Fibroblast of gingiva (primary cell): Measurements from ENCODE around the gene KRTAP10-11.
"Not testable (repeated sequence)": the region's sequence is repeated elsewhere in the genome, so short reads cannot be mapped to it uniquely, and the experiment has no call there.

ENCODE experiments used
- DNase-seq: peaks from one replicate; pipeline ENCODE4 v3.0.0-alpha.2; 2011; ENCODE audit warnings: low read depth

KRTAP10-11 gene

DNA sequence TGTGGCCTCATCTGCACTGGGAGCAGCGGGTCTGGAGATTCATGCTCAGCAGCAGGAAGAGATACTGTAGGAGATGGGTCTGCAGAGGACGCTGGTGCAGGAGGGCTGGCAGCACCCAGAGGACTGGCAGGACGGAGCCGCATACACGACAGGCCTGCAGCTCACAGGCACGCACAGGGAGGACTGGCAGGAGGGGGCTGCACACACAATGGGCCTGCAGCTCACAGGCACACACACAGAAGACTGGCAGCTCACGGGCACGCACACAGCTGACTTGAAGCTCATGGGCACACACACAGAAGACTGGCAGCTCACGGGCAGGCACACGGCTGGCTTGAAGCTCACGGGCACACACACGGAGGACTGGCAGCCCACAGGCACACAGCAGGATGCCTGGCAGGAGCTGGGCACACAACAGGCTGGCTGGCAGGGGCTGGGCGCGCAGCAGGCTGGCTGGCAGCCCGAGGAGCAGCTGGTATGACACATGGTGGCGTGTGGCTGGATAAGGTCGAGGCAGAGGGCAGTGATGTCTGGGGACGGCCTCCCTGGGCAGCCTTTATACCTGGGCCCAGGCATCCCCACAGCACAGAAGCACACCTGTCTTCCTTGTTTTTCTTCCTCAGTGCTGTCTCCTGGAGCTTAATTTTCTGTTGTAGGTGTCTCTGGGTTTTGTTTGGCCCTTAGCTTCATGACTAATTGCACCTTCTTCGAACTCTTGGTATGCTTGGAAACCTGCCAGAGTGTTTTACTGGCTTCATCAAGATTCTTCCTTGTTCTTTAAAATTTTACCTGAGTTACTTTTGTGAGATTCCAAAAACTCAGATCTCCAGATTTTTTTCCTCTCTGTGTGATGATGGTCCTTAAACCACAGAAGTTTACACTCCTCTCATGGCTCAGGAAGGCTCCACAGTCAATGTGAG lies 20.4 kb downstream of the KRTAP10-11 start, which contains the start of gene KRTAP12-2:
Gene KRTAP12-2, minus strand, starts transcription at position 527 of the 920 bp plus-strand sequence. Its CDS starts 41 bp downstream, at position 486.
- no peak for DNase-seq

GRCh38 chr21:44667612-44668011 lies 21.4 kb downstream of the KRTAP10-11 start:
- no peak for DNase-seq

DNA sequence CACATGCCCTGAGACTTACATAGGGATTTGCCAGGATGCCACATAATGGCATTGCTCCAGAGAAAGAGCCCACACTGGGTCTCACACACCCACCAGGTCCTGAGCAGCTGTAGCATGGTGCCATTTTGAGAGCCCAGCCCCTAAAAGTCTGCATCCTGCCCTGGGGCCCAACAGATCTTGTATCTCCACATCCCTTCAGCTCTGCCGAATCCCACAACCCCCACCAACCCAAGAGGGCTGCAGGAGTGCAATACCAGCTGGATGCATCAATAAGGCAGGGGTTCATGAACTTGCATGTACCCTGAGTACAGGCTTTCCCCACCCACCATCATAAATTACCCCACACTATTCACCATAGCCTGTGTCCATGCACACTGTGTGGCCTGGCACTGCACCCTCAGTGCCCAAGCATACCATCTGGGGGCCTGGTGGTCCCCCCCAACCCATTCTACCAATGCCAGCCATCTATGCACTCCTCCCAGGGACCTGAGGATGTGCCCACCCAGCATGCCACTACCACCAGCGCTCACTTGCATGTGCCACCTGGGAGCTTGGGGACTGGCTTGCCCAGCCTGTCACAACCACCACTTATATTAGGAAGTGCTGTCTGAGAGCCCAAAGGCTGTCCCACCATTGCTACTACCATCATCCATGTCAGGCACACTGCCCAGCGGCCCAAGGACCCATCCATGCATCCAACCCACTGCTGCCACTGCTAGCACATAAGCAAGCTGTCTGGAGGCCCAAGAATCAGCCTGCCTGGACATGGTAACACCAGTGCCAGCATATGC lies 24.6 kb downstream of the KRTAP10-11 start:
- no peak for DNase-seq

- DNase-seq = no peak
These were observed 25.7 kb downstream of the KRTAP10-11 start for GRCh38 chr21:44671911-44672310.

DNA sequence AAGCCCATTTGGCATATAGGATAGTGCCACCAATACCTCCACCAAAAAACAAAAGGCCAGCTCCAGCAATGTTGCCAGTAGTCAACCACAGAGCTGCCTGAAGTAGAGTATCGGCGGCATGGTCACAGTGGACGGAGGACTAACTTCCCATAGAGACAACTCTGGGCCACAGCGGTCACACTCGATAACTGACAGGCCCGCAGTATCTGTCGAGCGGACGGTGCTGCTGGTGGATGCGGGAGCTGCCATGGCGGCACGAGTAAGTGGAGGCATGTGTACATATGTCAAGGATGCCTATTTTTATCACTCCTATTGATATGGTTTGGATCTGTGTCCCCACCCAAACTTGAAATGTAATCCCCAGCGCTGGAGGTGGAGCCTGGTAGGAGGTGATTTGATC lies 31.7 kb downstream of the KRTAP10-11 start:
- DNase-seq = no peak

DNA sequence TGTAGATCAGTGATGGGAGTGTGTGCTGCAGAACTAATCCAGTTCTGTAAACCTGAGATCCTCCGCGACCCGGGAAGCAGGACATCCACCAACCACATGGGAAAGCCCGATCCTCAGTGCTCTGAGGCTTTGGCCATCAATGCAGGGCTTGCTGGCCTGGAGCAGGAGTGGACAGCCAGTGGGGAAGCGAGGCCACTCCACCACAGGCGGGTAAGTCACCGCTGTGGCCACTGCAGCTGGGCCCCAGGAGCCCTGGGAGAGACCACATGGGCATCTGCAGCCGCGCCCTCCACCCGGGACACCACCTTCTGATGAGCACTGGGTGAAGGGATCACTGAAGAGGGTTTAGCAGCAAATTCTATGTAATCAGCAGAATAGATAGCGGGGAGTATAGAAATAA lies 34.9 kb downstream of the KRTAP10-11 start:
- no peak for DNase-seq

- no peak for DNase-seq
These were observed 35.8 kb downstream of the KRTAP10-11 start, which contains the start of gene KRTAP12-1 for GRCh38 chr21:44681861-44682579. KRTAP12-1 (minus strand) TSS chr21:44682163; CDS start chr21:44682123, 40 bp downstream.

DNA sequence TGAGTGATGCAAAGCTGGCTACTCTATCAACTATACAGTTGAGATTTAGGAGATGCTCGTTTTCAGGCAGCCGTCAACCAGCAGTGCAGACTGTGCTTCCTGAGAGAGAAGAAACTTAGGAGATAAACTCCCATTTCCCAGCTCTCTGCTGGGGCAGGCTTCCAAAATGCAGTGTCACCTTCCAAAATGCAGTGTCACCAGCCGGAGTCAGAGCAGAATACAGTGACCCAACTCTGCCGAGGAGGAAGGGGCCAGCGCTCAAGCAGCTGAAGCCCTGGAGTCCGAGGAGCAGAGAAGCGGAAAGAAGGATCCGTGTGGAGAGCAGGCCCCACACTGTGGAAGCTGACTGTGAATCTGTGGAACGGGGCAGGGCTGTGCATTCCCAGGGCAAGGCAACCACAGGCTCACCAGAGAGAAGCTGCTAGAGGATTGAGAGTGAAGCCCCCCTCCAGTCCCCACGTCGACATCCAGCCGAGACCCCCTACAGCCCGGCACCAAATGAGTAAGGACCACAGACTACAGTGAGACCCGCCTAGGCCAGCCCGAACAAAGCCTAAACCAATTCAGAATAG lies 36.5 kb downstream of the KRTAP10-11 start:
- DNase-seq = no peak

GRCh38 chr21:44684077-44684476 lies 37.9 kb downstream of the KRTAP10-11 start:
- no peak for DNase-seq

- DNase-seq = no peak
These were observed 38.3 kb downstream of the KRTAP10-11 start for GRCh38 chr21:44684483-44684882.

DNA sequence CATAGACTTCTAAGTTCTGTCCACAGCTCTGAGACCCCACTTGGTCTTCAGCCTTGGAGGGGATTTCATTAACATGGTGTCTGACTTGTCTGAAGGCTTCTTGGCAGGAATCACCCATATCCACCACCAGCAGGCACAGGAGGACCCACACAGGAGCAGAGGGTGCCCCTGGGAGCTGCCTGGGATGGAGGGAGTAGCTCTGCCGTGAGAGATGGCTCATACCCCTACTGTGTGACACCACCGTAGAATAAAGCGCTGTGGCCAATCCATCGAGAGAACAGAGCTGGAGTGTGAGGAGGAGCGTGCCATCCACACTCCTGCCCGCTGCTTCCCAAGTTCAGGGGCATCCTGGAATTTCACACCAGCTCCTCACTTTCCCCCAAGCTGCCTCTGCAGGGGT lies 38.8 kb downstream of the KRTAP10-11 start:
- not testable (repeated sequence) for DNase-seq

DNA sequence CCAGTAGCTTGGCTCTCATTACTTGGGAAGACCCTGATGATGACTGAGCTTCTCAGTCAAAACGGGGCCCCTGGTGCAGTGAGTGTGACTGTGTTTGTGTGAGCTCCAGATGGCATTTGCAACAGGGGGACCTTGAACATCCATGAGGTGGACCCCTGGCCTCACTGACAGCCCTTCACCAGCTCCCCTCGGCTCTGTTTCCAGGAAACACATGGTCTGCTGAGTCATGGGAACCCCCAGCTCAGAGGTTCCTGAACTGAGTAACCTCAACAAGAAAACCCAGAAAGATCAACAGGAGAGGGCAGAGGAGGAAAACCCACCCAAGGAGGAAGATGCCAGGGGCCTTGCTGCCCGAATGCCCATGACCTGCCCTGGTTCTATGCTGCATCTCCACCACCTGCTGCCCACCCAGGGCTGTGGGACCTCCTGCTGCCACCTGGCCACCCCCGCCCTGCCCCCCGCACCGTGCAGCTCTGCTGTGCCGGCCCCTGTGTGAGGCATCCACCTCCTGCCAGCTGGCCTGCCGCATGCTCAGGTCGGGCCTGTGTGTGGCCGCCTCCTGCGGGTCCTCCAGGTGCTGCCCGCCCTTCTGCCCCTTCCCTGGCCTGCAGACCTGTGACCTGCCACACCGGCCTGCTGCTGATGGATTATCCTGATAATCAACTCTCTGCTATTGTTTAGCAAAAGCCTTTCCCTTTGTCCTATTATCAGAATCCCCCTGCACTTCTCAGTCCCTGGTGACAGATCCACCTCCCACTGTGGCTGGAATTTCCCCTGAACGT lies 40.0 kb downstream of the KRTAP10-11 start:
- DNase-seq = no peak

DNA sequence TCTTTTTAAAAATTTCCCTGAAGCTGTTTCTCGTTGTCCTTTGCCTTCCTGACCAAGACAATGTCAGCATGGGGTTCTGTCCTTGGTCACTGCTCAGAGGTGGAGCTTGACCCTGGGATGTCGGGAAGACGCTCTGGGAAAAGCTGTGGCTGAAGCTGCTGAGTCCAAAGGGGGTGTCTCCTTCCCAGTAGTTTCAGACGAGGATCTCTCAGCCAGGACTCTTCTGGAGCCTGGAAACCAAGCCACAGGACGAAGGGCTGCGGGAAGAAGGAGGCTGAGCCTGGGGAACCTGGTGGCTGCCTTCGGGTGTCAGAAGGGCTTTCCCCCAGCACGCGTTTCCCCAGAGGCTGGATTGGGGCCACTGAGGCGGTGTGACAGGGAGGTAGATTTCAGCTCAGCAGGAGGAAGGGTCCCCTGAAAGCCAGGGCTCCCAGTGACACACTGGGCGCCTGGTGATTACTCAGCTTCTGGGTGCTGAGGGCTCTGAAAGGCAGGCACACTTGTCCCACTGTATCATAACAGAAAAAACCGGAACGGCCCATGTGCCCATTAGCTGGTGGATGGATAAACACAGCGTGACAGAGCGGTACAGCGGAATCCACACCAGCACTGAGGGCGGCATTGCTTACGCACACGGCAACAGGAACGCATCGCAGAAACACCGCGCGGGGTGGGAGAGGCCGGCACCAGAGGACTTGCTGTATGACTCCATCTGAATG lies 40.8 kb downstream of the KRTAP10-11 start:
- DNase-seq = no peak

- DNase-seq = no peak
These were observed 41.5 kb downstream of the KRTAP10-11 start for GRCh38 chr21:44687671-44688070.

GRCh38 chr21:44689740-44690139 lies 43.5 kb downstream of the KRTAP10-11 start:
- DNase-seq = not testable (repeated sequence)

- no peak for DNase-seq
These were observed 45.5 kb downstream of the KRTAP10-11 start for GRCh38 chr21:44691686-44692085.

- no peak for DNase-seq
These were observed 46.7 kb downstream of the KRTAP10-11 start for GRCh38 chr21:44692798-44693512.

DNA sequence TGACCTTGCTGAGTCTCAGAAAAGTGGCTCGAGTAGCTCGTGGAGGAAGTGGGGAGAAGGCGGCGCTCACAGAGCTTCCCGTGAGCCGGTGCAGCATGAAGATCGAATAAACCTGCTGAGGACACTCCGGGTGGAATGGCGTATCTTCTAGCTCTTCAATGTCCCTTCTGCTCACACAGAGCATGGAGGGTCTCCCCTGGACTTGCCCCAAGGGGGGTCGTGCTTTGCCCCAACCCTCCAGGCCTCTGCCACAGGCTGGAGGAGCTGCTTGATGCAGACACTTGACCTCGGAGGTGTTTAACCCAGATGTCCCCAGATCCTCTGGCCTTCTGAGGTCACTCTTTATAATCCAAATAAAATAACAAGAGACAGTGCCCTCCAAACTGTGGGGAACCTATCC lies 48.6 kb downstream of the KRTAP10-11 start:
- no peak for DNase-seq

DNA sequence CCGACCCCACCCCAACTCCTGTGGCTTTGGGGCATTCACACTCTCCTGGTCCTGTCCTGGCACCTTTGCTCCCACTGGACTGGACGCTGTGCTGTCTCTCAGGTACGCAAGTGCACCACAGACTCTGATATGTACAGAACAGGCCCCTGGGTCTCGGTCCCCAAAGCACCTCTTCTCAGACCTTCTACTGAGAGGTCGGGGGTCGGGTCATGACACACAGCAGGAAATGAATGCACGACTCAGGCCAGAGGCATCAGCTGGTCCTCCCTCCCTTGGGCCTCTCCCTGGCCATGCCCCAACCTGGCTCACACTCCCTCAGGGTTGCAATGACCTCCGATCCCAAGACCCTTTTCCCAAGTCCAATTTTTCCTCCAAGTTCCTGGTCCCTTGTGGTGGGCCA lies 49.0 kb downstream of the KRTAP10-11 start:
- no peak for DNase-seq

DNA sequence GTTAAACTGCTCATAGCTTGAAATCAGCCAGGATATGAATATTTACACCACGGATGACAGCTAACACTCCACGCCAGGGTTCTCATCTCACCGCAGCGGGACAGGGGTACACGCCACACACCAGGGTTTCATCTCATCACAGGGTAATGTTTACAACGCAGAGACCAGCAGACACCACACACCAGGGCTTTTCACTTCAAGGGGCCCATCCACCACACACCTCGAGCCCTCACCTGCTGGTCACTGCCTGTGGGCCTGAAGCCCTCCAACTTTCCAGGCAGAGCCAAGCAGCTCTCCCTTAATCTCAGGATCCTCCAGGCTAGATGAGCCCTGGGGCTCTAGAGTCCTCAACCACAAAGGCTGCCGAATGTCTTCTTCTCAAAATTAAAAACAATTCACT lies 49.4 kb downstream of the KRTAP10-11 start:
- DNase-seq = no peak
